Activated CD4-positive, alpha-beta T cell treated with anti-CD3 and anti-CD28 coated beads, Interleukin-2, amount 50 U/mL, for 48 hours (primary cell): ENCODE measurements around the gene CALHM1.
A peak's percentile ranks its signal among the peaks of the same experiment; 100 is the strongest.
"Not testable (repeated sequence)": the region's sequence is repeated elsewhere in the genome, so short reads cannot be mapped to it uniquely, and the experiment has no call there.

Source experiments
- DNase-seq, 2 experiments: peaks; one replicate each; pipeline ENCODE4 v3.0.0-alpha.2; 2020

The CALHM1 gene

DNA sequence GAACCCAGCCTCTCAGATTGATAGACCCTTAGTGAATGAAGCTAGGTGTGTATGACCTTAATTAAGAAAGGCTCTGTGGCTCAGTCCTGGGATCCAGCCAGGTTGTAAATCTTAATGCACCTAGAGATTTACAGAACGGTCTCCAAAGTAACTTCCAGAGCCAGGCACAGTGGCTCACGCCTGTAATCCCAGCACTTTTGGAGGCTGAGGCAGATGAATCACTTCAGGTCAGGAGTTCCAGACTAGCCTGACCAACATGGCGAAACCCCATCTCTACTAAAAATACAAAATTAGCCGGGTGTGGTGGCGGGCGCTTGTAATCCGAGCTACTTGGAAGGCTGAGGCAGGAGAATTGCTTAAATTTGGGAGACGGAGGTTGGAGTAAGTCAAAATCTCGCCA is 30.8 kb downstream of the CALHM1 start:
- DNase-seq: no peak

DNA sequence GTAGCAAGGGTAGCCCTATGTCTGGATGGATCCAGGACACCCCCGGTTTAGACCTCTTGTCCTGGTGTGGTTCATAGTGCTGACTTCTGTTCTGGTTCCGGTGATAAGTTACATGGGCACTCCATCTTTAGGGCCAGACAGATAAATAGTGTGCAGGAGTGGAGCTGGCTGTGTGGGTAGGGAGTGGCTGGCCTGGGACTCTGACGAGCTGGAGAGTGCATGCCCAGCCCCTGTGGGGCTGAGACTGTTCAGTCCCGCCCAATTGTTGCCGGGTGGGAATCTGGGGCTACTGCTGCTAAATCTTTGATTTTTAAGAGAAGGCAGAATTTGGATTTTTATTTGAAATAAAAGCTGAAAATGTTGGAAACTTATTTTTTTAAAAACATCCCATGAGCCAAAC is 35.0 kb downstream of the CALHM1 start:
- no peak for DNase-seq

- no peak for DNase-seq
These were observed 39.6 kb downstream of the CALHM1 start for GRCh38 chr10:103419101-103419500.

DNA sequence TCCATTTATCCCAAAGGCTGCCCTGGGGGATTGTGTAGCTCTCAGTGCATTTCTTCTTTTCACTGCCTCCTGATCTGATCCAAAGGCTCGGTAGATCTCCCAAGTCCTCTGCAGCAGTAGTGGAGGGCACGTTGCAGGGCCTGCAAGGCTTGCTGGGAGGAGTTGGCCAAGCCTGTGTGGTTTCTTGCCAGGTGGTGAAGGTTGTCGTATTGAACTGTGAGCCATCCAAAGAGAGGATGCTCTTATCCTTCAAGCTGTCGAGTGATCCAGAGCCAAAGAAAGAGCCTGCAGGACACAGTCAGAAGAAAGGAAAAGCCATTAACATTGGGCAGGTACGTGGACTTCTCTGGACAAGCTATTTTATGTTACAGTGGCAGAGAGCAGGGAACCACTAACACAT is 41.1 kb downstream of the CALHM1 start:
- DNase-seq: no peak

GRCh38 chr10:103417148-103417469 is 41.6 kb downstream of the CALHM1 start:
- DNase-seq: not testable (repeated sequence)

DNA sequence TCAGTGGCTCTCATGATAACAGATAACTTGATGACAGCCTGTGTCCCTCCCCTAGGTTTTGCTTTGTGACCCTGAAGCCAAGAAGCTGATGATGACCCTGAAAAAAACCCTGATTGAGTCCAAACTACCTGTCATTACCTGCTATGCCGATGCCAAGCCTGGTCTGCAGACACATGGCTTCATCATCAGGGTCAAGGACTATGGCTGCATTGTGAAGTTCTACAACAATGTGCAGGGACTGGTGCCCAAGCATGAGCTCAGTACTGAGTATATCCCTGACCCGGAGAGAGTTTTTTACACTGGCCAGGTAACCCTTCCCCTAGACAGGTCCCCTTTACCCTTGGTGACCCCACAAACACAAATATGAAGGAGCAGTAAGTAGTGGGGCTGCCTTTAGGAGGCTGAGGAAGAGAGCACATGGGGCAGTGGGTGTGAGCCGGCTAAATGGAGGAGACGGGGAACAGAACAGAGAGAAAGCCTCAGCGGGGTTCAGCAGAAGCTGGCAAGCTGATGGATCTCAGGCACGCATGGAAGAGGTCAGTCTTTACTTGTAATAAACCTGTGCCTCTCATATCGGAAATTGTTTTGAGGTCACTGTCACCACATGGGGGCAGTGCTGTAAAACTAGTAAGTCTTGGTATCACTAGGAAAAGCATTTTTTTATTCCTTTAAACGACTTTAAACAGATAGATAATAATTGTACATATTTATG is 42.1 kb downstream of the CALHM1 start:
- peak; percentile 46 to 55 for DNase-seq

- DNase-seq: no peak
These were observed 43.1 kb downstream of the CALHM1 start for GRCh38 chr10:103415581-103415980.

DNA sequence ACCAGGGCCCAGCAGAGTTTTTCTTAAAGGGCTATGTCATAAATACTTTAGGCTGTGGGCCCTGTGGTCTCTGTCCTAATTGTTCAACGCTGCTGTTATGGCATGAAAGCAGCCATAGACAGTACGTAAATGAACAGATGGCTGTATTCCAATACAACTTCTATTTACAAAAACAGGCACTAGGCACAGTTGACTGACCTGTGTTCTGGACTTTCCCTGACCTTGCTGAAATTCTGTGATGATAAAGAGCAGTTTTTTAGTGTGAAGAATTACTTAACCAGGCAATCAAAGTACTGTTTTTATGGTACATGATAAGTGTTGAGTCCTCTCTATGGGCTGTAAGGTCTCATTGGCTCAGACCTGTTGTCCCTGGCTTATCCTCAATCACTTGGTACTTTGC is 45.1 kb downstream of the CALHM1 start:
- no peak for DNase-seq
